ENCODE measurements around the gene TAOK3. TPM values are rescaled to one million over a fixed set of nuclear protein-coding genes. Genes with fewer than 3 reads are reported as not detected.

The TAOK3 gene
- polyA plus RNA-seq, 1 experiment, result 56.4 TPM

DNA sequence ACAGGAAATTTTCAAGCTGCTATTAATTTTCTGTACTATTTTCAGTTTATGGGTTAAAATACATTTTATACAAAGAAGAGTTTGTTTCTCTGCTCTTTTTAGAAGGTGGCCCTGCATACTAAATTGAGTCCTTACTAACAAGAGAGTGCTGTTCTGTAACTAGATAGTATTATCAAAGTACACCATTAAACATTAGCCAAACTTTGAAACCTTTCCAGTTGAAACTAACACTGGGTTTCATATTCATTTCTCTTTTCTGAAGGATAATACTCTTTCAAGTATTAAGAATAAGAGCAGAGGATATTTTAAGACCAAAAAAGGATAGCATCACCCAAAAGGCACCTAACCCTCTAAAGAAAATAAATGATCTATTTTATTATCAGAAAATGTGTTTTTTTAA lies 189.6 kb downstream of the TAOK3 start:
- H3K27ac ChIP-seq (ENCODE audit: low read depth, low read length), result no peak overlapping the region
- ChIA-PET POLR2A (no interaction called here), CTCF (interaction anchor here (0.6 to 9.4 kb wide), 14 partner anchors 8 to 221 kb away, joined by 3 to 333 read pairs (median 8); partner anchors contain the start of genes SUDS3 and TAOK3)
- H3K27me3 ChIP-seq (ENCODE audit: control insufficient read depth, insufficient read depth, low read length), result no peaks in the 10 kb centered on the region
- DNase-seq (ENCODE audit: low read depth, low spot score), result no peak
- no peak overlapping the region for H3K4me3 ChIP-seq (ENCODE audit: low read depth, low read length)
- TF ChIP-seq, protein P1, sequence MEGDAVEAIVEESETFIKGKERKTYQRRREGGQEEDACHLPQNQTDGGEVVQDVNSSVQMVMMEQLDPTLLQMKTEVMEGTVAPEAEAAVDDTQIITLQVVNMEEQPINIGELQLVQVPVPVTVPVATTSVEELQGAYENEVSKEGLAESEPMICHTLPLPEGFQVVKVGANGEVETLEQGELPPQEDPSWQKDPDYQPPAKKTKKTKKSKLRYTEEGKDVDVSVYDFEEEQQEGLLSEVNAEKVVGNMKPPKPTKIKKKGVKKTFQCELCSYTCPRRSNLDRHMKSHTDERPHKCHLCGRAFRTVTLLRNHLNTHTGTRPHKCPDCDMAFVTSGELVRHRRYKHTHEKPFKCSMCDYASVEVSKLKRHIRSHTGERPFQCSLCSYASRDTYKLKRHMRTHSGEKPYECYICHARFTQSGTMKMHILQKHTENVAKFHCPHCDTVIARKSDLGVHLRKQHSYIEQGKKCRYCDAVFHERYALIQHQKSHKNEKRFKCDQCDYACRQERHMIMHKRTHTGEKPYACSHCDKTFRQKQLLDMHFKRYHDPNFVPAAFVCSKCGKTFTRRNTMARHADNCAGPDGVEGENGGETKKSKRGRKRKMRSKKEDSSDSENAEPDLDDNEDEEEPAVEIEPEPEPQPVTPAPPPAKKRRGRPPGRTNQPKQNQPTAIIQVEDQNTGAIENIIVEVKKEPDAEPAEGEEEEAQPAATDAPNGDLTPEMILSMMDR (IDR thresholded peaks at IDR 0.05; ENCODE audit: low read depth, low read length), result no peak
- H3K9me3 ChIP-seq (ENCODE audit: control insufficient read depth, insufficient read depth, low read length), result no peaks in the 10 kb centered on the region

DNA sequence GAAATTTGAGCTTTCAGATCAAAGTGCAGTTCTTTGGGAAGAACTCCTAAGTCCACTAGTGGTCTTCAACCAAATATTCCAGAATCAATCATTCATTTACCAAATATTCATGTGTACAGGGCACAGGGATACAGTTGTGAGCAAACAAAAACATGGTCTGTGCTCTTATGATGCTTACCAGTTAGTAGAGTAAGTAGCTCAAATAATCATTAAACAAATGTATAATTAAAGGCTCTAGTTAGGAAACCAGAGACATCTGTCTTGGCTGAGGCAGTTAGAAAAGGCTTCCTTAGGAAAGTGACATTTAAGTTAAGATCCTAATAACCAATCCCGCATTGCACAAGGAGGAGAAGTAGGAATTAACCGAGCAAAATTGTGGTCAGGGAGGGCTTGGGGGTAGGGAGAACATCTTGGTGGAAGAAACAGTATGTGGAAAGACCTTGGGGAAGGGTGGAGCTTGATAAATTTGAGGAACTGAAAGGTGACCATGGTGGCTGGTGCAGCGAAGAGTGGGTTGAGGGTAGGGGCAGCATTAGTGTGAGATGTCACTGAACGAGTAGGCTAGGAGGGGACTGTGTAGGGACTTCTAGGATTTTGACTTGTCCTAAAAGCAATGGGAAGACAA lies 196.8 kb downstream of the TAOK3 start:
- ChIA-PET CTCF (interaction anchor here (1.4 to 7.0 kb wide), 3 partner anchors 9 to 201 kb away, joined by 3 to 96 read pairs (median 12); partner anchors contain the start of gene SUDS3), POLR2A (interaction anchor here (0.6 kb wide), 1 partner anchor 197 kb away, joined by 3 read pairs; the partner anchor contains the start of gene TAOK3)
- Histone ChIP-seq H3K27ac (ENCODE audit: low read depth, low read length) (no peak overlapping the region), H3K4me3 (ENCODE audit: low read depth, low read length) (no peak overlapping the region), H3K27me3 (ENCODE audit: control insufficient read depth, insufficient read depth, low read length) (no peaks in the 10 kb centered on the region), H3K9me3 (ENCODE audit: control insufficient read depth, insufficient read depth, low read length) (no peaks in the 10 kb centered on the region)
- DNase-seq (ENCODE audit: low read depth, low spot score), result no peak
- TF ChIP-seq, protein P1 (IDR thresholded peaks at IDR 0.05; ENCODE audit: low read depth, low read length), result no peak

DNA sequence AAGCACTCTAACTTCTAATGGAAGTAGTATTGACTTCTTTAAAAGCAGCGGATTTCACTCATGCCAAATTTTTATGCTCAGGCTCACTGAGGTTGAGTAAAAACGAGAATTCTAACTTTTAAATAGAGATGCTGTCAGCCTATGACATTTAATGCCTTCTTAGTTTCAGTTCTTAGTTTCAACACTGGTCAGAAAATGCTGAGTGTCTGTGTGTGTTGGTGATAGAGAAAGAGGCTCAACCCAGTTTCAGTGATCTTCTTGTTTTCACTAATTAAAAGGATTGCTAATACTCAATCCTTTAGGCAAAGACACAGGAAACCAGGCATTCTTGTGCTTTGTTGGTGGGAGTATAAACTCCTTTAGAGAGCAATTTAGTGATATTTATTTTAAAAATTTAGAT lies 205.8 kb downstream of the TAOK3 start:
- POLR2A ChIA-PET, result no interaction called here

DNA sequence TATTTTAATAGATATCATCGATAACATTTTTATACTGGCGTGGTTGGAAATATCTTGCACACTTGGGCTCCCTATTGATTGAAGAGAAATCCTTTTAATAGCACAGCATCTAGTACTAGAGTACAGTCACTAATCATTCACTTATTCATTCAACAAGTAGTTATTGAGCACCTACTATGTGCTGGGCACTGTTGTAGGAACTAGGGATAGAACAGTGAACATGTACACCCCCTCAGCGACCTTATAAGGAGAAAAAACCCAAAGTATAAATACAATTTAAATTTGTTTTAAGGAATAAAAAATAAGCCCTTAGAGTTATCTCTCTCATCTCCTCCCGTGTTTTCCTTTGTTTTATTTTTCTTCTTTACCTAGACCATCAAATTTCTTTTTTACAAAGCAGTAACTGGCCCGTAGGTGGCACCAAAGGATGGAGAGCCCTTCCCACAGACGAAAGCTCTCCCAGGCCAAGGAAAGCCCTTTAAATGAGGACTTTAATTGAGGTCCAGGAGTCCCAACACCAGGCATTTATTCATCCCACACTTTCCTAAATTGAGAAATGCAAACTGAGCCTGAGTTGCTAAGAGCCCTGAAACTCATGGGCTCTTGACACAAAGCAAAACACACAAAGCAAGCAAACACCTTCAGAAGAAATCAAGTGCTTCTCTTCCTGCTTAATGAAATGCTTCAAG lies 207.8 kb downstream of the TAOK3 start:
- Histone ChIP-seq H3K9me3 (ENCODE audit: control insufficient read depth, insufficient read depth, low read length) (no peaks in the 10 kb centered on the region), H3K27me3 (ENCODE audit: control insufficient read depth, insufficient read depth, low read length) (no peaks in the 10 kb centered on the region), H3K4me3 (ENCODE audit: low read depth, low read length) (no peak overlapping the region), H3K27ac (ENCODE audit: low read depth, low read length) (no peak overlapping the region)
- CTCF ChIA-PET, result interaction anchor here (0.6 to 6.0 kb wide), 14 partner anchors 11 to 227 kb away, joined by 3 to 107 read pairs (median 6); partner anchors contain the start of genes SUDS3 and TAOK3
- POLR2A ChIA-PET, result no interaction called here
- TF ChIP-seq, protein P1 (IDR thresholded peaks at IDR 0.05; ENCODE audit: low read depth, low read length), result peak; percentile 66
- DNase-seq (ENCODE audit: low read depth, low spot score), result no peak

More for the DNA sequence above, 205.8 kb downstream of the TAOK3 start:
- Histone ChIP-seq H3K27me3 (ENCODE audit: control insufficient read depth, insufficient read depth, low read length) (no peaks in the 10 kb centered on the region), H3K9me3 (ENCODE audit: control insufficient read depth, insufficient read depth, low read length) (no peaks in the 10 kb centered on the region), H3K4me3 (ENCODE audit: low read depth, low read length) (no peak overlapping the region), H3K27ac (ENCODE audit: low read depth, low read length) (no peak overlapping the region)
- TF ChIP-seq, protein P1 (IDR thresholded peaks at IDR 0.05; ENCODE audit: low read depth, low read length), result no peak
- CTCF ChIA-PET, result interaction anchor here (0.6 to 6.0 kb wide), 4 partner anchors 15 to 210 kb away, joined by 3 to 107 read pairs (median 22); partner anchors contain the start of gene SUDS3
- no peak for DNase-seq (ENCODE audit: low read depth, low spot score)

DNA sequence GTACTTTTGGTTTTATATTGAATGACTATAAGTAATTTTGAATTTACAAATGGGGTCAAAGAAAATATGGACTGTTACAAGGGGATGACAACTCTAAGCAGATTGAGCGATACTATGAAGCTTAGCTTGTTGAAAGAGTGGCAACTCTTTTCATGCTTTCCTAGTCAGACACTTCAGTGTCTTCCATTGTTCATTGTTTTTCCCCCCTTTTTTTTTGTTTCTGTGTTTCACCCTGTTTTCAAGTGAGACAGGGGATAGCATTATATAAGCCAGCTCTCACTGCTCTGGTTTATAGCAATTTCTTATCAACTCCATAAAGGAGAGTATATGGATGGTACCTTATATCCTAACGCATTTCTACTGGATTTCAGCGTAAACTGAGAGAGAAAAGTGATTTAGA lies 212.2 kb downstream of the TAOK3 start:
- TF ChIP-seq, protein P1 (IDR thresholded peaks at IDR 0.05; ENCODE audit: low read depth, low read length), result no peak
- no peak for DNase-seq (ENCODE audit: low read depth, low spot score)
- POLR2A ChIA-PET, result interaction anchor here (0.5 kb wide), 1 partner anchor 91 kb away, joined by 6 read pairs; no protein-coding TSS in a partner anchor
- H3K27ac ChIP-seq (ENCODE audit: low read depth, low read length), result no peak overlapping the region
- CTCF ChIA-PET, result interaction anchor here (5.5 kb wide), 1 partner anchor 217 kb away, joined by 33 read pairs; the partner anchor contains the start of gene SUDS3
- no peaks in the 10 kb centered on the region for H3K9me3 ChIP-seq (ENCODE audit: control insufficient read depth, insufficient read depth, low read length)
- H3K4me3 ChIP-seq (ENCODE audit: low read depth, low read length), result no peak overlapping the region
- H3K27me3 ChIP-seq (ENCODE audit: control insufficient read depth, insufficient read depth, low read length), result no peaks in the 10 kb centered on the region
